Activated CD4-positive, CD25-positive, alpha-beta regulatory T cell treated with anti-CD3 and anti-CD28 coated beads, Interleukin-2, amount 50 U/mL, for 24 hours (primary cell): ENCODE results near the gene FHIT.
A peak's percentile ranks its signal among the peaks of the same experiment; 100 is the strongest.

Experiments used
- ATAC-seq, 2 donors: fragments of 150-1000 bp; cut with Tn5 transposase; one replicate each; pipeline ENCODE4 v1.10.0; 2021; ENCODE audit warnings: mild to moderate bottlenecking in 1 of 2, moderate library complexity in 1 of 2

The FHIT gene

GRCh38 chr3:60440869-60441268 lies 810.4 kb downstream of the FHIT start:
- peak; percentile 83 to 85 for ATAC-seq

- no peak for ATAC-seq
Measured at GRCh38 chr3:60435941-60436650, 815.2 kb downstream of the FHIT start.

- ATAC-seq, result no peak
Measured at GRCh38 chr3:60434950-60435349, 816.3 kb downstream of the FHIT start.

GRCh38 chr3:60434323-60434722 lies 816.9 kb downstream of the FHIT start:
- ATAC-seq, result no peak

- no peak for ATAC-seq
Measured at GRCh38 chr3:60431599-60431958, 819.7 kb downstream of the FHIT start.

GRCh38 chr3:60430205-60430604 lies 821.0 kb downstream of the FHIT start:
- ATAC-seq, result no peak

GRCh38 chr3:60427109-60427508 lies 824.1 kb downstream of the FHIT start:
- ATAC-seq, result no peak

GRCh38 chr3:60424942-60425341 lies 826.3 kb downstream of the FHIT start:
- no peak for ATAC-seq

- ATAC-seq, result no peak
Measured at GRCh38 chr3:60424034-60424433, 827.2 kb downstream of the FHIT start.

- ATAC-seq, result no peak
Measured at GRCh38 chr3:60423556-60423955, 827.7 kb downstream of the FHIT start.

GRCh38 chr3:60421749-60422446 lies 829.4 kb downstream of the FHIT start:
- no peak for ATAC-seq

- no peak for ATAC-seq
Measured at GRCh38 chr3:60417576-60417975, 833.7 kb downstream of the FHIT start.

GRCh38 chr3:60414011-60414410 lies 837.2 kb downstream of the FHIT start:
- no peak for ATAC-seq

GRCh38 chr3:60413551-60413950 lies 837.7 kb downstream of the FHIT start:
- no peak for ATAC-seq

- no peak for ATAC-seq
Measured at GRCh38 chr3:60403866-60404265, 847.4 kb downstream of the FHIT start.

GRCh38 chr3:60402931-60403330 lies 848.3 kb downstream of the FHIT start:
- no peak for ATAC-seq

- ATAC-seq, result no peak
Measured at GRCh38 chr3:60399861-60400845, 851.1 kb downstream of the FHIT start.

GRCh38 chr3:60399292-60399691 lies 852.0 kb downstream of the FHIT start:
- ATAC-seq, result no peak

GRCh38 chr3:60395173-60395762 lies 856.0 kb downstream of the FHIT start:
- ATAC-seq, result no peak

- no peak for ATAC-seq
Measured at GRCh38 chr3:60393946-60394345, 857.3 kb downstream of the FHIT start.

- ATAC-seq, result no peak
Measured at GRCh38 chr3:60392501-60392900, 858.8 kb downstream of the FHIT start.

GRCh38 chr3:60391292-60391691 lies 860.0 kb downstream of the FHIT start:
- no peak for ATAC-seq

- ATAC-seq, result no peak
Measured at GRCh38 chr3:60388731-60389130, 862.5 kb downstream of the FHIT start.
